GM18909 (cell line): Measurements from ENCODE around the gene CMIP.
"Not testable (repeated sequence)": the region's sequence is repeated elsewhere in the genome, so short reads cannot be mapped to it uniquely, and the experiment has no call there.

Experiments
- ATAC-seq: cut with Tn5 transposase; IDR thresholded peaks from one replicate; pipeline ENCODE4 v1.9.1; 2021; ENCODE audit warnings: mild to moderate bottlenecking; ENCODE audit not compliant: unreplicated experiment, poor library complexity

Gene CMIP

DNA sequence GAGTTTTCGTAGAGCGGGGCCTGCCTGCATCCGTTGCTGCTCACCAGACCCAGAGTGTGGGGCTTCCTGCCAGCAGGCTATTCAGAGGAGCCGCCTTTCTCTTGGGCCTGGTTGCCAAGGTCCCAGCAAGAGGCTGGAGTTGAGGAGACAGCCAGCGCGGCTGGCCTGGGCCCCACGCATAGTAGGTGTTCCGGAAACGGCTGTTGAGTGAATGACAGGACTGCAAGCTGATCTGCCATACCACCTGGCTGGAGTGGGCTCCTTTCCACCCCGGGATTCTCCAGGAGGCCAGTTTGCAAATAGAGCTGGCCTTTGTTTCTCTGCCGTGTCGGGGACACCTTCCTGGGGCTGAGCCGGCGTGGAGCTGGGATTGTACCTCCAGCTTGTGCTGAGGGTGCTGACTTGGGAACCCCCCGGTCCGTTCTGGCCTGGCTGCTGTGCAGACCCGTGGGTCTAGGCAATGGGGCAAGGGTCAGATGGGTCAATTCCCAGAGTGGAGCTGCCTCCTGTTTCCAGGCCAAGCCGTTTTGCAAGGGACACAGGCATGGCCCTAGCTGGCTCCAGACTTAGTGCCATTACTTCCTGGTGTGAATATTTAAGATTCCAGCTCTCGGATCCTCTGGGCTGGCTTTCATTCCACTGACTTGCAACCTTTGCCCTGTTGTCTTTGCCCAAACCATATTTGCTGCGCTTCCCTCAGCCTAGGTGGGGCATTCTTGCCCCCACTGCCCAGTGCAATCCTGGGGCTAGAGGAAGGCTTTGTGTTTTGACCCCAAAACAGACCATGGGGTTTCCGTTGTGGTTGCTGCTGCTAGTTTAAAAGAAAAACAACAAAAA lies 68.8 kb downstream of the CMIP start:
- peak; percentile 47 for ATAC-seq

DNA sequence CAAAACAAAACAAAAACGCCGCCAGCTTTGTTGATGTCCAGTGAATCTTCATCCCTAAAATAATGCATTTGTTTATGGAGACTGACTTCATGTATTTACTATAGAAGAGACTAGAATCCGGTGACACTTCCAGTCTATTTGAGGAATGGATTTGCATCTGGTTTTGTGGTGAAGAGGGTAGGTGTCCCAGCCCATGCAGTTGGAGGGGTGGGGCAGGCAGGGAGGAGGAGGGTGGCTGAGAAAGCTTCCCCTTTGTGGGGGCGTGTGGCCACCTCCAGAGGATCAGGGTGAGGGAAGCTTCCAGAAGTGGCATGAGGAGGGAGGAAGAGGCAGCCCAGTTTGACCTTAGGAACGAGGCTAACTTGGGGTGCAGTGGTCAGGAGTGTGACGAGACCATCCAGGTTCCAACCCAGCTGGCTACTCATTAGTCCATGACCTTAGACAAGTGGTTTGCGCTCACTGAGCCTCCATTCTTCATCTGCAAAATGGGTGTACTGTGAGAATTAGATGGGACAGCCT lies 69.5 kb downstream of the CMIP start:
- ATAC-seq: peak; percentile 71

DNA sequence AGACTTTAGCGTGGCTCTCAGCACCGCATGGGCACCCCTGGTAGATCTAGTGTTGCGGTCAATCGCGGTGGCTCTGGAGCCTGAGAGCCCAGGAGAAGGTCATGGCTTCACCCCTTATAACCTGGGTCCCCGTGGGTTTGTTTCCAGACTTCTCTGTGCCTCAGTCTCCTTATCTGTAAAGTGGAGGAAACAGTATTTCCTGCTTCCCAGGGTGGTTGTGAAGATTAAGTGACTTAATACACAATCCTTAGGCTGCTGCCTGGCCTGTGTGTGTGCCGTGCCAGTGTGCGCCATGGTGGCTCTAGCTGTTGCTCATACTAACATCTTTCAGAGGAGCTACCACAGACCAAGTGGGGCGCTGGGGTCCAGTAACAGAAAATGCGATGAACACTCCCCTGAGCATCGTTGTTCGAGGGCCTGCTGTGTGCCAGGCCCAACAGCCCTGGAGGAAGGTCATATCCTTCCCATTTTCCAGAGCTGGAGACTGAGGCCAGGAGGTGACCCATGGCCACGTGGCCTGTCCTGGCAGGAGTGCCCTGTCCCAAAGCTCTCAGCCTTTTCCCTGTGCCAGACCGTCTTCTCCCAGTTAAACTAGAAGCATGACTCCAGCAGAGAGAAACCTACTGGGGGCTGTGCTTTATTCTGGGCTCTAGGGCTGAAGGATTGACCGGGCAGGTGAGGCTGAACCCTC lies 70.1 kb downstream of the CMIP start:
- no peak for ATAC-seq

DNA sequence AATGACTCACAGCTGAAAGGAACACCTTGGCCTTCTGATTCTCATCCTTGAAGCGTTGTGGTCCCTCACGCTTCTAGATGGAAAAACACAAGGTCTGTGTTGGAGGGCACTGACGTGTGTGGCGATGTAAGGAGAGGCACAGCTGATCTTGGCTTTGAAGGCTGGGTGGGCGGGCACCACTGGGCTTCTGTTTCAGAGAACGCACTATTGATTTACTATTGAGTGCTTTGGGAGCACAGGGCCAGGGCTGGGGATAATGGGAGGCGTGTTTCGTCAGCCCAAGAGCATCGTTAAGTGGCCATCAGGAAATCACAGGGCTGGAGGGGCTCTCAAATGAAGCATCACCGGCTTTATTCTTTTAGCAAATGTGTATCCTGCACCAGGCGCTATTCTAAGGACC lies 70.7 kb downstream of the CMIP start:
- ATAC-seq: no peak

DNA sequence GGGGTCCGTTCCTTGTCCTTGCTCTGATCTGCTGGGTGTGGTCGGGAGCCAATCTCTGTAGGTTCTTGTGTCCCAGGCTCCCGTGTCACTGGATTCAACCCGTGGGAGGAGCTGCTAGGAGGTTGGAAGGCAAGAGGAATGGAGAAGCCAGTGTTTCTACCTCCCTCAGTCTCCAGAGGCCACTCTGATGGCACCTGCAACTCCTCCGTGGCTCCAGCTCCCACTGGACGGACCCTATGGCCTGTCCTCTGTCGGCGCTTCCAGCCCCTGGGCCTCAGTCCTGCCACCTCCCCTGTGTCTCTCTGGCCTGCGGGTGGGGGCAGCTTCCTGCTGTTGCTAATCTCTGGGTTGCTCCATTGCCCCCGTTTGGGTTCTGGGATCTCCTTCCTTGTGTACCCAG lies 71.1 kb downstream of the CMIP start:
- ATAC-seq: no peak

DNA sequence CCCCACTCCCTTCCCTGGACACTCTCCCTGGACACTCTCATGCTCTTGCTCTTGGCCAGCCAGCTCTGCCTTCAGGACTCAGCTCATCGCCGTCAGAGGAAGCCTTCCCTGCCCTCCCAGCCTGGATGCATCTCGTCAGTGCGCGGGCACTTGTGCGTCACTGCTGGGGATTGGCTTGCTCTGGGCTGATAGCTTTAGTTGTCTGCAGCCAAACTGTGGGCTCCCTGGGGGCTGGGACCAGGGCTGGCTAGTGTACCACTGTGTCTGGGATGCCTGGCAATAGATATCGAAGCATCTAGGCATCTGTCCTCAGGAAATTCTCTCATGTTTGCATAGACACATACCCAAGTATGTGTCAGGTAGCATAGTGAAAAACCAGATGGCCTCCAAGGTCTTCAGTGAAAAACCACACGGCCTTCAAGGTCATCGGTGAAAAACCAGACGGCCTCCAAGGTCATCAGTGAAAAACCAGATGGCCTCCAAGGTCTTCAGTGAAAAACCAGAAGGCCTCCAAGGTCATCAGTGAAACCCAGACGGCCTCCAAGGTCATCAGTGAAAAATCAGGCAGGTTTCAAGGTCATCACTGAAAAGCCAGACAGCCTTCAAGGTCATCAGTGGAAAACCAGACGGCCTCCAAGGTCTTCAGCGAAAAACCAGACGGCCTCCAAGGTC lies 72.0 kb downstream of the CMIP start:
- ATAC-seq: no peak

DNA sequence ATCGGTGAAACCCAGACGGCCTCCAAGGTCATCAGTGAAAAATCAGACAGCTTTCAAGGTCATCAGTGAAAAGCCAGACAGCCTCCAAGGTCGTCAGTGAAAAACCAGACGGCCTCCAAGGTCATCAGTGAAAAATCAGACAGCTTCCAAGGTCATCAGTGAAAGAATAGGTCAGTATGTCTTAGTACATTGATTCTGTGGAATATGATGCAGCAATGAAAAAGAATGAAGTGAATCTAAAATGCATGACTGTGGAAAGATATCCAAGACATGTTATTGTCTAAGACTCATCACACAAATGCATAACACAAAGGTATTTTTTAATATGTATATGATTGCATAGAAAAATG lies 72.5 kb downstream of the CMIP start:
- no peak for ATAC-seq

DNA sequence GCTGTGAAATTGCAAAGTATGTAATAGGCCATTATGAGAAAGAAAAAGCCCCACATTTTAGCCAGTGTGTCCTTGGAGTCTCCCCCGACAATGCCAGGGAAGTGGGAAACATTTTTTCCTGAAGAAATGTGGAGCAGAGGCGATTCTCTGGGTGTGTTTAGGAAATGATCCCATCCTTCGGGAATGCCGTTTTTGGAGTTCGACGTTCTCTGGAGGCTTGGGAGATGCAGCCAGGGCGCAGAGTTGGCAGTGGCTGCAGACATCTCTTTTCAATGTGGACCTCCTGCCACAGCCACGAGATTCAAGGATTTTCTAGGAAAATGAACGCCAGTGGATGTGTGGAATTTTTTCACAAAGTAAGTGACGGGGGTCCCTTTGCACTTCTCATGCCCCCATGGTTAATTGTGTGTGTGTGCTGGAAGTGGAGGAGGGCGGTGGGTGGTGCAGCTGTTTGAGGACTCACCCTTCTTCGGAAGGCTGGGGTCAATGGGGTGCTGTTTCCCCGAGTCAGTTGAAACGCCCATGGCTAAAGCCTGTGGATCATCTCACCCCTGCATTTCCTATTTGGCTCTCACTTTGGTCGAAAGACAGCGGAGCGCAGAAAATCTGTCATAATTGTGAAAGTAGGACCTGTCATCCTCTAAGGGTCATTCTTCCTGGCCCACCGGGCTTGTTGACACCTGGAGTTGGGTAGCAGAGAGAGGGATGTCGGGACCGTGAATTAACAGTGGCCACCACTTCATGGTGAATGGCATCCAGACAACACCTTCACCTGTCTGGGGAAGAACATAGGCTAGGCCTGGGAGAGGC lies 73.2 kb downstream of the CMIP start:
- no peak for ATAC-seq

DNA sequence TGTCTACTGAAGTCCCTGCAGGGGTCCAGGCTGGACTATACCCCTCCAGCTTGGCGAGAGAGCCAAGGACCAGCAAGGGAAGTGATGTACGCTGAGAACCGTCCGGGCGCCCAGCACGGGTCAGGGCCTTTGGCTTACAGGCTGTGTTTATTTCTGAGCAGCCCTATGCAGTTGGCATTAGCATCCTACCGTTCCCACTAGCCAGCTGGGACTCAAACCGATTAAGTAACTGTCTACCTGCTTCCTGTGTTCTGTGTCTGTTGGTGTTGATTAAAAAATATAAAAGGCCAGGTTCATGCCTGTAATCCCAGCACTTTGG lies 73.8 kb downstream of the CMIP start:
- no peak for ATAC-seq

DNA sequence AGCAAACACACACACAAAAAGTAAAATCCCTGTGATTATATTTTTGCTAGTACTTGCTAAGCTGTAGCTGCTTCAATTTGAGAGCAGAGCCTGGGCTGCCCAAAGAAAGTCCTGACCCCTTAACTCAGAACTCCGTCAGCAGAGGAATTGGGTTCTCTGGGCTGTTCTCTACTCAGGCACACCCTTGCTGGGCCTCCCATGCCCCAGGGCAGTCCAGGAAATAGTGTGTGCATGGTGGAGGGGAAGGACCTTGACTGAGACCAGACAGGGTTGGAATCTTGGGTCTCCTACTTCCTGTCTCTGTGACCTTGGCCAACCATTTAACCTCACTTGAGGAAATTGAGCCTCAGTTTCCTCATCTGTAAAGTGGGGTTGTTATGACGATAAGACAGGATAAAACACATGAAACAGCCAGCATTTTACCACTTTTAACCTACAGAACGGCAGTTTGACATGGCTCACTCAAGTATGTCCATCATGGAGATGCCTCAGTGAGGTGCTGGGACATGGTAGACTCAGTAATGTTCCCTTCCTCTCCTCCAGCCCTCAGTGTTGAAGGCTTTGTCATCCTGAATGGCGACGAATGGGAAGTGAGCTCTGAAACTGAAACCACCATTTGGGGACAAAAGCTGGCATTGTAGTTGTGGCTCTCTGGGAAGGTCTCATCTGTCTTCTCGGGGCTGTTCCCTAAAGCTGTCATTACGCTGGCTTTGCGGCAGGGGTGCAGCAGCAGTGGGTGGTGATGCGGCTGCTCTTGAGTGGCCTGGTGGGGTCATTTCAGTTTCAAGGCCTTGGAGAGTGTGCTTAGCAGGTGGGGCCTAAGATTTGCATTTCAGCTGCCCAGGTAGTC lies 74.9 kb downstream of the CMIP start:
- no peak for ATAC-seq

DNA sequence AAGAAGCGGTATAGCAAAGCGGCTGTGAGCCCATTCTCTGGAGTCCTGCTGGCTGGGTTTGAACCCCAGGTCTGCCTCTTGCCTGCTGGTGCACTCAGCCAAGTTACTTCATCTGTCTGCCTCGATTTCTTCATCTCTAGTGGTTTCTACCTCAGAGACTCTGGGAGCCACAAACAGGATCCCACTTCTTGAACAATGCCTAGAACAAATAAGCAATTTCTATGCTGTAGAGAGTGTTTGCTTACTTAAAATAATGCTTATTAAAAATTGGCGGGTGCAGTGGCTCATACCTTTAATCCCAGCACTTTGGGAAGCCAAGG lies 75.5 kb downstream of the CMIP start:
- ATAC-seq: no peak

DNA sequence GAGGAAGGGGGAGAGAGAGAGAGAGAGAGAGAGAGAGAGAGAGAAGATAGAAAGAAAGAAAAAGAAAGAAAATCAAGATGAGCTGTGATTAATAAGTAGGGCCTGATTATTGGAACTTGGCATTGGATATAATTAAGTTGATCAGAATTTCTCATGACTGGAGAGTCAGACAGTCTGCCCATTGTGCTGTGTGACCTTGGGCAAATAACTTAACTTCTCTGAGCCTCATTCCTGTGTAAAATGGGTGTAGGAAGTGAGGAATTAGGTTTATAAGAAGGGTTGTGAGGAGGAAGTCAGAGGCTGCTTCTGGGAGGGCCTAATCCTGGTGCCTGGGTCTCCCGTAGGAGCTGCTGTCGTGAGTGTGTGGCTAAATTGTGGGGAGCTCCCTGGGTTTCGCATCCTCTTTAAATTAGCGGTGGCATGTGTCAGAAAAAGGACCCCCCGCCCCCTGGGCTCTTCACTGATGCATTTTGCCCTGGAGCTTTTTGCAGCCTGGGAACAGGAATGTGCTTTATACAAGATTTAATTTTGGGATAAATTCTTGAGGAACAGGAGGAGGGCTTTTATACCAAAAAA lies 76.0 kb downstream of the CMIP start:
- ATAC-seq: no peak

DNA sequence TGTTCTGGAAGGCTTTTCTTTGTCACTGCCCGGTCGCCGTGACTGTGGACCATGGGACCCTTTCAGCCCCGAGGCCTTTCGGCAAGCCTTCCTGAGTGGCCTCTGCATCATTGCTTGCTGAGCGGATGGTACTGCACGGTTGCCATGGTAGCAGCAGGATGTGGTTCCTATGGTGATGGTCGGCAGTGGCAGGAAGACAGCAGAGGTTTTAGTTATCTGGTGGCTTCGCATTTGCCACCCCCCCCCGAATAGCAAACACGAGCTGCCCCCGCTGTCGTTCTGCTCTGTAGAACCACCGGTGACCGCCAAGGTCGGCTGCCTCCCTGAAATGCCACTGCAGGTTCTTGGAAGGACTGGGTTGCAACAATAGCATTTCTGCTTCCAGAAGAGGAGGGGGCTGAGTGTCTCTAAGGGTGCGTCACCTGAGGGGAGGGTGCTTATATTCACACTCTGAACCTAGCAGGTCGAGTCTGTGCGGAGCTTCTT lies 76.6 kb downstream of the CMIP start:
- peak; percentile 59 for ATAC-seq

DNA sequence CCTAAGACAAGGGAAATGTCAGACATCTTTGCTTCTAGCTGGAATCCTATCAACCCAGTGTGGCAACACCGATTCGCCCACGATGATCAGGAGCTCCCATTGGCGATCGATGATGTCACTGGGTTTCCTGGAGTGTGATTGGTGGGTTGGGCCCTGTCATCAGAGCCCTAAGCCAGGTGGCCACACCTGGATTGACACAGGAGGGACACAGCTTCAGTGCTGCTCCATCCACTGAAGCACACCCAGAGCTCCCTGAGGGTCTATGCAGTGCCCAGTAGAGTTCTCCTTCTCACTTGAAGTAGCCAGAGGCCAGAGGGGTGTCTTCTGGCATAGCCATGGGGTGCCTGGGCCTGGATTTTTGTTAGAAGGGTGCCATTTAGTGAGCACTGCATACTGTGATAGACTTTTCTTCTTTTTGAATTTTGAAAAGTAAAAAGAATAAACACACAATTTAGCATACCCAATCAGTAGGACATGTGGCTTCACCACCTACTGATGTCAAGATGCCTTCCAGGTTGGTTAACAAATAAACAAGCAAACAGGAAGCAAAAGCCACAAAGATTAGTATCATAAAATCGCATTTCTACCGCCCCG lies 77.6 kb downstream of the CMIP start:
- ATAC-seq: no peak

DNA sequence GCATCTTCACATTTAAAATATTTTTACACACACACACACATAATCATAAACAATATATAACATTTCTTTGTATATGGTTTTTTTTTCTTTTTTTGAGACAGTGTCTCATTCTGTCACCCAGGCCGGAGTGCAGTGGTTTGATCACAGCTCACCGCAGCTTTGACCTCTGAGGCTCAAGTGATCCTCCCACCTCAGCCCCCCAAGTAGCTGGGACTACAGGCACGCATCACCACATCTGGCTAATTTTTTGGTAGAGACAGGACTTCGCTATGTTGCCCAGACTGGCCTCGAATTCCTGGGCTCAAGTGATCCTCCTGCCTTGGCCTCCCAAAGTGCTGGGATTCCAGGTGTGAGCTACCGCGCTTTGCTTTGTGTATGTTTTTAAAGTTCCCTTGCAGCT lies 78.2 kb downstream of the CMIP start:
- ATAC-seq: not testable (repeated sequence)

DNA sequence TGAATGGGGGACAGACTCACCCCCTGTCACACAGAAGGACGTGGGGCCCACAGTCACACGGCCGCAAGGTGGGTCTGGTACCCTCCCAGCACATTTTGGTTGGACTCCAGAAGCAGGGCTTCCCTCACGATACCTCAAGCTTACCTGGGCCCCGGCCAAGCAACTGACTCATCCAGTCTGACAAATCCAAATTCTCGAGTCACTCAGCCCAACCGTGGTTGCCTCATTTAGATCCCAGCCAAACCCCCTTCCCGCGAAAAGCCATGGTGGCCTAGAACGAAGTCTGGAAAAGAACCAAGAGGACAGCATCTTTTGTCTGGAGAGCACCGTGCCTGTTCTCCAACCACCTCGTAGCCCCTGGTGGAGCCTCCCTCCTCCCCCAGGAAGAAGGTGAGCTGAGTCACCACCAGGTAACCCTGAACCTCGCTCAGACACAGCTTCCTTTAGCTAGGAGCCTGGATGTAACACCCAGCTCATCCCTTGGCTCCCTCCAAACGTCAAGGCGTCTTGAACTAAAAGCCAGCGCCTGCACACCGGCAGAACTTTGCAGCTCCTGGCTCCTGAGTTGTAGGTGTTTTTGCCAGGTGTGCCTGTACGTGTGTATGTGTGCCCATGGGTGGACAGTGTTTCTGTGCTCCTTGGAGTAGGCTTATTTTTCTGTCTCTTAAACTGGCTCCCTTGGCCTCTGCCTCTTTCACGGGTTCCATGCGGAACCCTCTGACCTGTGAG lies 78.9 kb downstream of the CMIP start:
- ATAC-seq: no peak

DNA sequence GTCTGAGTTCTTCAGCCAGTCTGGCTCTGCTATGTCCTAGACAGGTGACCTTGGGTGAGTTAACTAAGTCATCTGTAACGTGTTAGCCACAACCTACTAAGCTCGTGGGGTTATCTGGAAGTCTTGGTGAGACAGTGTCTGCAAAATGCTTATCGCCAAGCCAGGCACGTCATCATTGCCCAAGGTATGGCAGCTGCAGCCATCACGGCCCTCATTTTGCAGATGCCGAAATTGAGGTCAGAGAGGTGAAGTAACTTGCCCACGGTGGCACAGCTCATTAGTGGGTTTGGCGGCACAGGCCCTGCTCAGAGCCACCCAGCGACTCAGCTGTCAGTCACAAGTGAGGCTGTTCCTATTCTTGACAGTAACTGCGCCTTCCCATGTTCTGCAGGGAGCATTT lies 79.8 kb downstream of the CMIP start:
- ATAC-seq: no peak

DNA sequence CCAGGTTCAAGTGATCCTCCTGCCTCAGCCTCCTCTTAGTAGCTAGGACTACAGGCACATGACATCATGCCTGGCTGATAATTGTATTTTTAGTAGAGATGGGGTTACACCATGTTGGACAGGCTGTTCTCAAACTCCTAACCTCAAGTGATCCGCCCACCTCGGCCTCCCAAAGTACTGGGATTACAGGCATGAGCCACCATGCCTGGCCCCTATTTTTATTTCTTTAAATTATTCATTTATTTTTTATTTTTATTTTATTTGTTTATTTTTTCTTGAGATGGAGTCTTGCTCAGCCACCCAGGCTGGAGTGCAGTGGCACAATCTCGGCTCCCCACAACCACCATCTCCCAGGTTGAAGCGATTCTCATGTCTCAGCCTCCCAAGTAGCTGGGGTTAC lies 80.3 kb downstream of the CMIP start:
- not testable (repeated sequence) for ATAC-seq
